Kidney capillary endothelial cell (primary cell): ENCODE results near the gene MT2A.
"Not testable (repeated sequence)": the region's sequence is repeated elsewhere in the genome, so short reads cannot be mapped to it uniquely, and the experiment has no call there.

Experiments used
- DNase-seq: peaks from one replicate; pipeline ENCODE4 v3.0.0-alpha.2; 2018; ENCODE audit warnings: low spot score

MT2A gene

GRCh38 chr16:56621665-56622445 lies 13.5 kb downstream of the MT2A start:
- not testable (repeated sequence) for DNase-seq

GRCh38 chr16:56623184-56623583 lies 14.8 kb downstream of the MT2A start:
- not testable (repeated sequence) for DNase-seq

GRCh38 chr16:56623637-56624036 lies 15.3 kb downstream of the MT2A start:
- no peak for DNase-seq

GRCh38 chr16:56625140-56625942 lies 17.0 kb downstream of the MT2A start, which contains the start of gene MT1E:
TSS of gene MT1E (plus strand) at chr16:56625781. CDS start at chr16:56625852, 71 bp downstream.
- peak; percentile 79 for DNase-seq

- no peak for DNase-seq
Observed at GRCh38 chr16:56625943-56626654, 17.7 kb downstream of the MT2A start.

GRCh38 chr16:56626685-56627084 lies 18.3 kb downstream of the MT2A start:
- DNase-seq, result no peak

- no peak for DNase-seq
Observed at GRCh38 chr16:56628486-56629350, 20.3 kb downstream of the MT2A start.

GRCh38 chr16:56629531-56629930 lies 21.1 kb downstream of the MT2A start:
- no peak for DNase-seq

- no peak for DNase-seq
Observed at GRCh38 chr16:56630134-56630533, 21.8 kb downstream of the MT2A start.

- no peak for DNase-seq
Observed at GRCh38 chr16:56631197-56631596, 22.8 kb downstream of the MT2A start.

GRCh38 chr16:56631832-56632155 lies 23.4 kb downstream of the MT2A start:
- no peak for DNase-seq

- DNase-seq, result no peak
Observed at GRCh38 chr16:56632156-56632847, 23.9 kb downstream of the MT2A start, which contains the start of gene MT1M. TSS of gene MT1M (plus strand) at chr16:56632659. CDS start at chr16:56632732, 73 bp downstream.

- no peak for DNase-seq
Observed at GRCh38 chr16:56632848-56633365, 24.5 kb downstream of the MT2A start.

- DNase-seq, result no peak
Observed at GRCh38 chr16:56633535-56633934, 25.2 kb downstream of the MT2A start.

- no peak for DNase-seq
Observed at GRCh38 chr16:56634715-56635440, 26.5 kb downstream of the MT2A start.

GRCh38 chr16:56635441-56635967 lies 27.1 kb downstream of the MT2A start:
- no peak for DNase-seq

GRCh38 chr16:56636616-56637413 lies 28.4 kb downstream of the MT2A start:
- DNase-seq, result no peak

- no peak for DNase-seq
Observed at GRCh38 chr16:56637814-56638750, 29.7 kb downstream of the MT2A start, which contains the start of gene MT1A. TSS of gene MT1A (plus strand) at chr16:56638666. CDS start at chr16:56638739, 73 bp downstream.
